Measurements from ENCODE around the gene ARID4A. TPM values are rescaled to one million over a fixed set of nuclear protein-coding genes. Genes with fewer than 3 reads are reported as not detected.

ARID4A gene, protein sequence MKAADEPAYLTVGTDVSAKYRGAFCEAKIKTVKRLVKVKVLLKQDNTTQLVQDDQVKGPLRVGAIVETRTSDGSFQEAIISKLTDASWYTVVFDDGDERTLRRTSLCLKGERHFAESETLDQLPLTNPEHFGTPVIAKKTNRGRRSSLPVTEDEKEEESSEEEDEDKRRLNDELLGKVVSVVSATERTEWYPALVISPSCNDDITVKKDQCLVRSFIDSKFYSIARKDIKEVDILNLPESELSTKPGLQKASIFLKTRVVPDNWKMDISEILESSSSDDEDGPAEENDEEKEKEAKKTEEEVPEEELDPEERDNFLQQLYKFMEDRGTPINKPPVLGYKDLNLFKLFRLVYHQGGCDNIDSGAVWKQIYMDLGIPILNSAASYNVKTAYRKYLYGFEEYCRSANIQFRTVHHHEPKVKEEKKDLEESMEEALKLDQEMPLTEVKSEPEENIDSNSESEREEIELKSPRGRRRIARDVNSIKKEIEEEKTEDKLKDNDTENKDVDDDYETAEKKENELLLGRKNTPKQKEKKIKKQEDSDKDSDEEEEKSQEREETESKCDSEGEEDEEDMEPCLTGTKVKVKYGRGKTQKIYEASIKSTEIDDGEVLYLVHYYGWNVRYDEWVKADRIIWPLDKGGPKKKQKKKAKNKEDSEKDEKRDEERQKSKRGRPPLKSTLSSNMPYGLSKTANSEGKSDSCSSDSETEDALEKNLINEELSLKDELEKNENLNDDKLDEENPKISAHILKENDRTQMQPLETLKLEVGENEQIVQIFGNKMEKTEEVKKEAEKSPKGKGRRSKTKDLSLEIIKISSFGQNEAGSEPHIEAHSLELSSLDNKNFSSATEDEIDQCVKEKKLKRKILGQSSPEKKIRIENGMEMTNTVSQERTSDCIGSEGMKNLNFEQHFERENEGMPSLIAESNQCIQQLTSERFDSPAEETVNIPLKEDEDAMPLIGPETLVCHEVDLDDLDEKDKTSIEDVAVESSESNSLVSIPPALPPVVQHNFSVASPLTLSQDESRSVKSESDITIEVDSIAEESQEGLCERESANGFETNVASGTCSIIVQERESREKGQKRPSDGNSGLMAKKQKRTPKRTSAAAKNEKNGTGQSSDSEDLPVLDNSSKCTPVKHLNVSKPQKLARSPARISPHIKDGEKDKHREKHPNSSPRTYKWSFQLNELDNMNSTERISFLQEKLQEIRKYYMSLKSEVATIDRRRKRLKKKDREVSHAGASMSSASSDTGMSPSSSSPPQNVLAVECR
- total RNA-seq = 20.0 and 21.5 TPM in 2 replicates
- polyA plus RNA-seq = 2.7 and 3.7 TPM in 2 replicates
- 4.2 and 4.4 TPM in 2 replicates for polyA plus RNA-seq (2011; cell fraction: cytosol; rRNA removed)
- polyA plus RNA-seq (2011; cell fraction: nucleus; rRNA removed) = 22.5 and 31.4 TPM in 2 replicates
- 8.4 and 12.3 TPM in 2 replicates for polyA plus RNA-seq (2012)
- polyA minus RNA-seq = 12.7 and 13.0 TPM in 2 replicates
- 5.7 TPM for polyA minus RNA-seq (2011; cell fraction: cytosol; rRNA and poly(A)+ RNA removed)
- polyA minus RNA-seq (2011; cell fraction: nucleus; rRNA and poly(A)+ RNA removed) = 25.0 and 29.9 TPM in 2 replicates
- Bru-seq, nascent RNA = percentile 76 among the genes with signal in this experiment
- percentile 68 among the genes with signal in this experiment for BruChase-seq, experiment 1, labeled RNA remaining after a 6-hour chase
- BruChase-seq, experiment 2, labeled RNA remaining after a 2-hour chase = percentile 75 among the genes with signal in this experiment
- long read RNA-seq, full-length matches to known transcripts = 5 of 10 reads
- long read RNA-seq, partial matches to known transcripts = 2 of 10 reads
- long read RNA-seq, other reads (novel, unspliced or antisense) = 3 of 10 reads

- Histone ChIP-seq H3K27ac (ENCODE audit: insufficient read depth, low read depth, low read length) (peak within 1 kb of the TSS; percentile 90), H4K20me1 (replicated peaks; ENCODE audit: control insufficient read depth, extremely low read depth, insufficient read depth, low read length) (no peaks in the 10 kb centered on the region), H3K79me2 (ENCODE audit: control insufficient read depth, insufficient read depth, low read length) (peaks cover 45% of the 10 kb centered on the region), H3K9ac (replicated peaks; ENCODE audit: extremely low read depth, insufficient read depth, low read length) (peak within 1 kb of the TSS; percentile 91), H3K4me1 (ENCODE audit: control insufficient read depth, extremely low read depth, insufficient read depth, low read length) (peaks cover 14% of the 10 kb centered on the region), H3K9me1 (replicated peaks; ENCODE audit: control insufficient read depth, extremely low read depth, insufficient read depth, low read length) (no peaks in the 10 kb centered on the region), H3K4me2 (ENCODE audit: insufficient read depth, low read length) (peak within 1 kb of the TSS; percentile 95), H3K36me3 (ENCODE audit: control insufficient read depth in 2 of 2, extremely low read depth in 1 of 2, insufficient read depth in 2 of 2, low read length in 2 of 2) (peaks cover 3 to 9% of the 10 kb centered on the region in 2 experiments), H3K4me3 (replicated peaks in 1 of 3; ENCODE audit: insufficient read depth in 1 of 3, low read depth in 1 of 3, low read length in 3 of 3) (peak within 1 kb of the TSS; percentile 91 to 97 (median 92)), H2AFZ (ENCODE audit: low read depth, low read length) (peak within 1 kb of the TSS; percentile 64), H3K9me3 (replicated peaks; ENCODE audit: control insufficient read depth, insufficient read depth, low read length) (no peaks in the 10 kb centered on the region), H3K27me3 (ENCODE audit: control insufficient read depth in 2 of 2, insufficient read depth in 2 of 2, low read length in 2 of 2) (no peaks in the 10 kb centered on the region)
- POLR2A ChIA-PET = interaction anchor here (0.6 to 1.8 kb wide), 10 partner anchors 9 to 129 kb away, joined by 3 to 9 read pairs (median 5); partner anchors contain the start of genes ACTR10, KIAA0586, PSMA3 and TIMM9
- TF ChIP-seq FOS (IDR thresholded peaks at IDR 0.05; ENCODE audit: borderline replicate concordance, insufficient read depth, low read length) (no peak), MYC (IDR thresholded peaks at IDR 0.05; ENCODE audit: low read depth, low read length) (no peak), POLR2AphosphoS5 (IDR thresholded peaks at IDR 0.05; ENCODE audit: insufficient read depth, low read depth, low read length) (no peak), EZH2 (IDR thresholded peaks at IDR 0.05; ENCODE audit: borderline replicate concordance, low read depth, low read length, severe bottlenecking) (no peak), MAX (IDR thresholded peaks at IDR 0.05; ENCODE audit: insufficient read depth, insufficient read length) (no peak), GATA2 (IDR thresholded peaks at IDR 0.05; ENCODE audit: insufficient read depth, insufficient read length, low read depth, low read length) (no peak), POLR2A (IDR thresholded peaks at IDR 0.05; ENCODE audit: low read depth, low read length) (no peak), JUN (IDR thresholded peaks at IDR 0.05; ENCODE audit: borderline replicate concordance, insufficient read depth, insufficient read length, low read depth) (no peak)
- TF ChIP-seq, protein P1, sequence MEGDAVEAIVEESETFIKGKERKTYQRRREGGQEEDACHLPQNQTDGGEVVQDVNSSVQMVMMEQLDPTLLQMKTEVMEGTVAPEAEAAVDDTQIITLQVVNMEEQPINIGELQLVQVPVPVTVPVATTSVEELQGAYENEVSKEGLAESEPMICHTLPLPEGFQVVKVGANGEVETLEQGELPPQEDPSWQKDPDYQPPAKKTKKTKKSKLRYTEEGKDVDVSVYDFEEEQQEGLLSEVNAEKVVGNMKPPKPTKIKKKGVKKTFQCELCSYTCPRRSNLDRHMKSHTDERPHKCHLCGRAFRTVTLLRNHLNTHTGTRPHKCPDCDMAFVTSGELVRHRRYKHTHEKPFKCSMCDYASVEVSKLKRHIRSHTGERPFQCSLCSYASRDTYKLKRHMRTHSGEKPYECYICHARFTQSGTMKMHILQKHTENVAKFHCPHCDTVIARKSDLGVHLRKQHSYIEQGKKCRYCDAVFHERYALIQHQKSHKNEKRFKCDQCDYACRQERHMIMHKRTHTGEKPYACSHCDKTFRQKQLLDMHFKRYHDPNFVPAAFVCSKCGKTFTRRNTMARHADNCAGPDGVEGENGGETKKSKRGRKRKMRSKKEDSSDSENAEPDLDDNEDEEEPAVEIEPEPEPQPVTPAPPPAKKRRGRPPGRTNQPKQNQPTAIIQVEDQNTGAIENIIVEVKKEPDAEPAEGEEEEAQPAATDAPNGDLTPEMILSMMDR (IDR thresholded peaks at IDR 0.05; ENCODE audit: extremely low read depth in 1 of 2, insufficient read depth in 1 of 2, low read depth in 1 of 2, low read length in 2 of 2) = no peak
- intact Hi-C loops (cut with micrococcal nuclease) (loop anchor here (1.0 to 2.0 kb wide), 5 partner anchors 17 to 129 kb away; partner anchors contain the start of genes KIAA0586, PSMA3, TIMM9 and TOMM20L), dilution Hi-C loops (cut with MboI; ENCODE audit: extremely low pct_ligation_motif_present, low sequenced_read_pairs) (no loop called here)
- FAIRE-seq (no peak), DNase-seq (ENCODE audit: low read depth, low spot score) (peak; percentile 18)
- BruUV-seq (replicated peaks) = no TSS peak
- CTCF ChIA-PET = interaction anchor here (0.6 to 2.2 kb wide), 11 partner anchors 9 to 129 kb away, joined by 3 to 12 read pairs (median 4); partner anchors contain the start of genes KIAA0586, TIMM9 and TOMM20L
Measured at GRCh38 chr14:58298477-58299400, at the start of gene ARID4A. TSS of gene ARID4A (plus strand) at chr14:58298555. CDS start at chr14:58299855, 1,300 bp downstream.

All from endothelial cell of umbilical vein (primary cell).